ENCODE measurements around the gene PODNL1.

- TF ChIP-seq CTCF (IDR thresholded peaks at IDR 0.05) (no peak), POLR2A (IDR thresholded peaks at IDR 0.05) (no peak)
Observed at GRCh38 chr19:13951799-13952153, 13.6 kb upstream of the PODNL1 start.

All from Peyer's patch (tissue), 4 donors.